ENCODE data around the gene ABTB1.

GRCh38 chr3:127666676-127667075 lies 6.1 kb upstream of the ABTB1 start:
- TF ChIP-seq JUND (IDR thresholded peaks at IDR 0.05) (no peak), SP1 (IDR thresholded peaks at IDR 0.05) (no peak), RXRA (IDR thresholded peaks at IDR 0.05) (no peak)
- TF ChIP-seq, protein P1, sequence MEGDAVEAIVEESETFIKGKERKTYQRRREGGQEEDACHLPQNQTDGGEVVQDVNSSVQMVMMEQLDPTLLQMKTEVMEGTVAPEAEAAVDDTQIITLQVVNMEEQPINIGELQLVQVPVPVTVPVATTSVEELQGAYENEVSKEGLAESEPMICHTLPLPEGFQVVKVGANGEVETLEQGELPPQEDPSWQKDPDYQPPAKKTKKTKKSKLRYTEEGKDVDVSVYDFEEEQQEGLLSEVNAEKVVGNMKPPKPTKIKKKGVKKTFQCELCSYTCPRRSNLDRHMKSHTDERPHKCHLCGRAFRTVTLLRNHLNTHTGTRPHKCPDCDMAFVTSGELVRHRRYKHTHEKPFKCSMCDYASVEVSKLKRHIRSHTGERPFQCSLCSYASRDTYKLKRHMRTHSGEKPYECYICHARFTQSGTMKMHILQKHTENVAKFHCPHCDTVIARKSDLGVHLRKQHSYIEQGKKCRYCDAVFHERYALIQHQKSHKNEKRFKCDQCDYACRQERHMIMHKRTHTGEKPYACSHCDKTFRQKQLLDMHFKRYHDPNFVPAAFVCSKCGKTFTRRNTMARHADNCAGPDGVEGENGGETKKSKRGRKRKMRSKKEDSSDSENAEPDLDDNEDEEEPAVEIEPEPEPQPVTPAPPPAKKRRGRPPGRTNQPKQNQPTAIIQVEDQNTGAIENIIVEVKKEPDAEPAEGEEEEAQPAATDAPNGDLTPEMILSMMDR (IDR thresholded peaks at IDR 0.05; ENCODE audit: low read depth, low read length, missing input control) = no peak
- TF ChIP-seq, protein P2, sequence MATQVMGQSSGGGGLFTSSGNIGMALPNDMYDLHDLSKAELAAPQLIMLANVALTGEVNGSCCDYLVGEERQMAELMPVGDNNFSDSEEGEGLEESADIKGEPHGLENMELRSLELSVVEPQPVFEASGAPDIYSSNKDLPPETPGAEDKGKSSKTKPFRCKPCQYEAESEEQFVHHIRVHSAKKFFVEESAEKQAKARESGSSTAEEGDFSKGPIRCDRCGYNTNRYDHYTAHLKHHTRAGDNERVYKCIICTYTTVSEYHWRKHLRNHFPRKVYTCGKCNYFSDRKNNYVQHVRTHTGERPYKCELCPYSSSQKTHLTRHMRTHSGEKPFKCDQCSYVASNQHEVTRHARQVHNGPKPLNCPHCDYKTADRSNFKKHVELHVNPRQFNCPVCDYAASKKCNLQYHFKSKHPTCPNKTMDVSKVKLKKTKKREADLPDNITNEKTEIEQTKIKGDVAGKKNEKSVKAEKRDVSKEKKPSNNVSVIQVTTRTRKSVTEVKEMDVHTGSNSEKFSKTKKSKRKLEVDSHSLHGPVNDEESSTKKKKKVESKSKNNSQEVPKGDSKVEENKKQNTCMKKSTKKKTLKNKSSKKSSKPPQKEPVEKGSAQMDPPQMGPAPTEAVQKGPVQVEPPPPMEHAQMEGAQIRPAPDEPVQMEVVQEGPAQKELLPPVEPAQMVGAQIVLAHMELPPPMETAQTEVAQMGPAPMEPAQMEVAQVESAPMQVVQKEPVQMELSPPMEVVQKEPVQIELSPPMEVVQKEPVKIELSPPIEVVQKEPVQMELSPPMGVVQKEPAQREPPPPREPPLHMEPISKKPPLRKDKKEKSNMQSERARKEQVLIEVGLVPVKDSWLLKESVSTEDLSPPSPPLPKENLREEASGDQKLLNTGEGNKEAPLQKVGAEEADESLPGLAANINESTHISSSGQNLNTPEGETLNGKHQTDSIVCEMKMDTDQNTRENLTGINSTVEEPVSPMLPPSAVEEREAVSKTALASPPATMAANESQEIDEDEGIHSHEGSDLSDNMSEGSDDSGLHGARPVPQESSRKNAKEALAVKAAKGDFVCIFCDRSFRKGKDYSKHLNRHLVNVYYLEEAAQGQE (IDR thresholded peaks at IDR 0.05) = no peak
- TF ChIP-seq, protein P3, sequence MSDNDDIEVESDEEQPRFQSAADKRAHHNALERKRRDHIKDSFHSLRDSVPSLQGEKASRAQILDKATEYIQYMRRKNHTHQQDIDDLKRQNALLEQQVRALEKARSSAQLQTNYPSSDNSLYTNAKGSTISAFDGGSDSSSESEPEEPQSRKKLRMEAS (IDR thresholded peaks at IDR 0.05) = no peak

All from liver (tissue), 3 donors.